HG03442 (cell line): Measurements from ENCODE around the gene GFOD1.

Source experiments
- ATAC-seq: cut with Tn5 transposase; IDR thresholded peaks from one replicate; pipeline ENCODE4 v1.9.1; 2021; ENCODE audit warnings: mild to moderate bottlenecking, moderate library complexity; ENCODE audit not compliant: unreplicated experiment

Gene GFOD1

DNA sequence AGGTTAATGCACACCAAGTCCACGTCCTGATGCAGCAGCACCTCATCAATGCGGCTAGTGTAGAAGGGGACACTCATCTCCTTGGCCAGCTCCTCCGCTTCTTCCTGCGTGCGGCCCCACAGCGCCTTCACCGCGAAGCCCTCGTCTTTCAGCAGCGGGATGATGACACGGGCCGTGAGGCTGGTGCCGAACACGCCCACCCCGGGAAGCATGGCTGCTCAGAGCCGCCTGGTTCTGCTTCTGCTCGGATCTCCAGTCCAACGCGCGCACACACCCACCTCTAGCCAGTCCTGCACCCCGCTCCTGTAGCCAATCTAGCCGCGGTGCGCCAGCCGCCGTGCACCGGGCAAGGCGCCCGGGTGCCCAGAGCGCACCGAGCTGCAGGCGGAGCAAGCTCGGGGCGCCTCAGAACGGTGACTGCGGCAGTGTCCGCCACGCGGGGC, 700 bp downstream of the GFOD1 start:
- peak; percentile 18 for ATAC-seq

DNA sequence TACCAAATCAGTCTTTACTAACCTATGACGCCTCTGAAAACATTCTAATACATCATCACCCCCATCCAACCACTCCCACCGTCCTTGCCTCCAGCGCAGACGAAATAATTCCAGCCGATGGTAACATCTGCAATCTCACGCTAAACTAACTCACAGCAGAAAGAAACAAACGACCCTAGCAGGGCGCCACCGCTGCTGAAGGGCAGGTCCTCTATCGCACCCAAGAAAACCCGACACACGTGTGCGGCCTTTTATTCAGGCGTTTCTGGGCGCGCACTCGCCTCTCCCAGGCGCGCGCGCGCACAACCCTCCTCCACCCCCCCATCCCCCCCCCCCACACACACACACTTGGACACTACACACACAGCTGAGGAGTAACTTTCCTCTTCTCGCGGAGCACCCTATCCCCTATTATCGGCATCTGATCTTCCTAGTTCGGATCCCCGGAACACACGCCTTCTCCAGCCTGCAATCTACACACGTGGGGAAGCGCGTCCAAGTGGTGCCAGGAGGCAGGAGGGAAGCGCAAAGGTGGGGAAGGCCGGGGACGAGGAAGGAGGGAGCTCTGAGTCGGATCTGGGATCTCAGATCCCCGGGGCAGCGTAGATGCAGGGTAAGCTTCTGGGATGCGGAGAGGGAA, 1.4 kb downstream of the GFOD1 start:
- ATAC-seq = no peak

DNA sequence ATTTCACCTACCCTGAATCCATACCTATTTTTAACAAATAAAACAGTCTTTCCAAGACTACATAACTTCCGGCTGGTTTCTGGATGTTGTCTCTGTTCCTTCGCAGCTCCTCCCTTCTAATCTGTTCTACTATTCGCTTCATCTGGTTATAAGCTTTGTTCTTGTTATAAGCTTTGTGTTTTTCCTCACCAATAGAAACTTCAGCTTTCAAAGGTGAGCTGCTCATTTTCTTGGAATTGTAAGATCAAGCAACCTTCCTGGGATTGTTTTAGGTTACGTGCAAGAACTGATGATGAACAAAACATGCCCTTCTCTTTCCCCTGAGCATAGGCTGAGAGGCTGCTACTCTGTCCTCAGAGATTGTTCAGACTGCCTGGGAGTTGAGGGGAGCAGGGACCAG, 2.1 kb downstream of the GFOD1 start:
- ATAC-seq = no peak

DNA sequence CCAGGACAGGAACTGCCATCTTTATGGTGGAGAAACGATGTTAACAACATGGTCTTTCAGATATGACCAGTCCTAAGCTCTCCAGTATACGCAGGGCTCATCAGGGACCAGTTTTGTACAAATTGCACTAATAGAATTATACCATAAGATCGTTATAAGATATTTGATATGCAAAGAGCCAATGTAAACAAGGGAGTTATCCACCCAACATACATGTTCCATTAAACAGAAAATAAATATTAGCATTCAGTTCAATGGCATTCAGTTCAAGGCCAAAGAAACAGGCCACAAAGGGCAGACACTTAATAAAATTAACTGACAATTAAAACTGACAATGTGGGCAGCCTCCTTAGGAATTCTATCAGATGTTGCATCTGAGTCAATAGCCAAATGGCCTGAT, 2.6 kb downstream of the GFOD1 start:
- ATAC-seq = no peak

DNA sequence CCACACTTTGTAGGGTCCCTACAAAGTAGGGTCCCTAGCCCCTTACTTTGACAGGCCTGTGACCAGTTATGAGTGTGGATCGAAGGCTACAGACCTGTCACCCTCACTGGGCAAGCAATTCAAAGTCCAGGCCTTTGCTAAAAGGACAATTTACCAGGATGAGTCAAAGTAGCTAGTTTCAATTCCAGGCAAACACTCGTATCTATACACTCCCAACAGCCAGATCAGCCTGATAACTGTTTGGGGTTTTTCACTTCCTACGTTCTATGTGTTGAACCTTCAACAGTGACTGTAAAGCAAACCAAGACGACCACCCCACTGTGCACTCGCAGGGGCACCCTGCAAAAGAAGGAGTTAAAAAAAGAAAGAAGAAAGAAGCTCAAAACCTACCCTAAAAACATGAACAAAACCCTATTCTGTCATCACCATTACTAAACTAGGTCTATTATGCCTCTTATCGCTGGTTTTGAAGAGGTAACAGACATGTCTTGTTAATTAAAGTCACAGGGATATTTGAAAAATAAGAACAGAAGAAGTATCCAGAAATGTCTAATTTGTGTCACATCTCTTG, 3.2 kb downstream of the GFOD1 start:
- ATAC-seq = no peak

DNA sequence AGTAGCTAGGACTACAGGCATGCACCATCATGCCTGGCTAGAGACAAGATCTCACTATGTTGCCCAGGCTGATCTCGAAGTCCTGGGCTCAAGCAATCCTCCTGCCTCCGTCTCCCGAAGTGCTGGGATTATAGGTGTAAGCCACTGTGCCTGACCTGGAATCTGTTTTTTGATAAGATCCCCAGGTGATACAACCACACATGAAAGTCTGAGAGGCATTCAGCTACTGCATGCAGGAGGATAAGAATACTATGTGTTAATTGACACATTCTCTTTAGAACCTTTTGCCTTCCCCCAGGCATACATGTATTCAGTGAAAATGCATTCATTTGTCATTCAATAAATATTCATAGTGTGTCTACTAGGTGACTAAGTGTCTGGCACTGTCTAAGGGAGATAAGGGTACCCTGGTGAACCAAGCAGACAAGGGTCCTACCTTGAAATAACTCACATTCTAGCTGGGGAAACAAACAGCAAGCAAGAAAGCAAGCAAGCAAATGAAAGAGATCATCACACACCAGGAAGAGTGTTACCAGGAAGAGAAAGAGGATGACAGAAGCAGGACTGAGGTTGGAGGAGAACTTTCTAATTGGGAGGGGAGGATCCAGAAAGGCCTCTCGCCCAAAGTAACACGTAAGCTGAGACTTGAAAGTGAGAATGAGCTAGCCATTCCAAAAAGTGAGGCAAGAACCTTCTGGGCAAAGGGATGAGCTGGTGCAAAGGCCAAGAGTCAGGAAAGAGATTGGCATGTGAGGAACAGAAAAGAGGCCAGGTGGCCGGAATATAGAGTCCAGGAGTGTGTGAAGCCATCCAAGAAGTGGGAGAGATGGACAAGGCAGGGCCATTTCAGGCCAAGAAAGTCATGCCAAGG, 6.5 kb downstream of the GFOD1 start:
- ATAC-seq = no peak

DNA sequence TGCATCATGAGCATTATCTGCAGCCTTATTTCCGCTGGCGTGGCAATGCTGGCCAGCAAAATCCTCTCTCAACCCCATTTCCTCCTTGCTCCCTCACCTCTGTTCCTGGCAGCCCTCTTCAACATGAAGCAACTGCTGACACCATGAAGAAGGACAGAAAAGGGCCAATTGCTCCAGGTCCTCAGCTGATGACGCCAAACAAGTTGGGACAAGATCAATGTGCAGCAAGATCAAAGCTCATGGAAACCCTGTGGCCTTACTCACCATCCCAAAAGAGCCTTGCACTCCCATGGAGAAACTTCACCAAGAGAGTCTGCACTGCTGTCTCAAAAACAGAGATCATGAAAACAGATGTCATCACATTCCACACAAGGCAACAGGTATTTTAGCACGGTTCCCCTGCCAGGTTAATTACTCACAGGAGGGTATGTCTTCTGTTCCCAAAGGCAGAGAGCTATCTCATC, 7.4 kb downstream of the GFOD1 start:
- ATAC-seq = no peak

DNA sequence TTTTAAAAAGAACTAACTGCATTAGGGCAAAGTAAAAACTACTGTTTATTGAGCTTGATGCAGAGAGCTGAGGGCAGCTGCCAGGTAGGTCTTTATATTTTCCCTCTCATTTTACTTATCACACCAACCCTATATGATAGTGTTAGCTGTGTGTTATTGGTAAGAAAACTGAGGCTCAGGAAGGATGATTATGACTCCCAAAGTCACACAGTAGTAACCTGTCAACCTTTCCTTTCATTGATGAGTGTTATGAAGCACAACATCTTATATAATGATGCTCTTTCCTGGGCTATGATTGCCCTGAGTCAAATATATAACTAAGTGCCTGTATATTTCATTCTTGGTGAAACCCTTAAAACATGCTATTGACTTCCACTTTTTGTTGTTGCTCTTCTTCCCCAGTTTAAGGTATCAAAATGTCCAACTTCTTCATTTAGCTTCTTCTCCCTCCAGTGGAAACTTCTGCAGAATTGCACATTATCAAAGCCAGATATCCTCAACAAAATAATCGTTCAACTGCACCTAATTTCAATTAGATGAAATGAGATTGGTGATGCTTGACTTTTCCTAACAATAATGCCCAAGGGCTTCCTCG, 8.1 kb downstream of the GFOD1 start:
- no peak for ATAC-seq

DNA sequence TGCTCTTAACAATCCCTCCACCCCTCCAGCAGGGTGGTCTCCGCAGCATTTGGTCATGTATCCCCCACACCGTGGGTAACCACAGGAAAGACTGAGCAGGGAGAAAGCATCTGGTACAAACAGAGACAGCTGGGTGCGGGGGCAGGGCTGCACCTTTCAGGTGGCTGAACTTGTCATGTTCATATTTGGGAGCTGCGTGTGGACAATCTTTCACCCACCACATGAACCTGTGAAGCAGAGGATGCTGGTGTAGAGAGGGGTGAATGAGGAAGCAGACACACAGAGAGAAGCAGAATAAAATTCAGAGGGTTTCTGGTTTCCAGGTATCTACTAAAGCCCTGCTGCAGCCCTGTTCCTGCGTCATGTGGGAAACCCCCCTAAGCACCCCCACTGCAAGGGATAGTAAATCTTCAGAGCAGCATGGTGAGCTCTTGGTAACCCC, 8.9 kb downstream of the GFOD1 start:
- ATAC-seq = no peak

DNA sequence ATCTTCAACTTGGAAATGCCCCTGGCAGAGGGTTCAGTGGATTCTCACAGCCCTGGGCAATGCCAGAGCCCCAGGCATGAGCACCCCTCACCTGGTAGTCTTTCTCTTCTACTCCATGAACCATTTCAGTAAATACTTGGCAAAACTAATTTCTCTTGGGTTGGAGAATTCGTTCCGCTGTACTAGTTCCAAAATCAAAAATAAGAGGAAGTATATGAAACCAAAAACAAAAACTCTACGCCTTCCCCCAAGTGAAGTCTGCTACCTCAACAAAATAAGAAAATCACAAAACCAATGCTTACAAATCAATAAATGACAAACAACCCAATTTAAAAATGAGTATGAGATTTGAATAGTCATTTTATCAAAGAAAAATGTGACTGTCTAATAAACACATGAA, 12.6 kb downstream of the GFOD1 start:
- ATAC-seq = no peak

DNA sequence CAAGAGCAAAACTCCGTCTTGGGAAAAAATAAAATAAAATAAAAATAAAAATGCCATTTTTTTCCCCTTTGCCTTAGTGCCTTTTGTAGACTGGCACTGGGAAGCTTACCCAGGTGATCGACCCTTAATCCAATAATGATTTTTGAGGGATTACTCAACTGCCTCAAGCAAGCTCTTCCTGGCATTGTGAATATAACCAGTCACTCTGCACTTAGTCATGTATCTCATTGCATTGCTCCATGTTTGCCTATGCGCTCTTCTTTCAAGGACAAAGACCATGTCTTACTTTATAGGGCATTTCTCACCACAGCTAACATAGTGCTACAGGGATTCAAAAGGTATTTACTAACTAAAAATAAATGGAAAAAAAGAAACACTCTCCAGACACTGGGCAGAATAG, 13.0 kb downstream of the GFOD1 start:
- ATAC-seq = no peak

DNA sequence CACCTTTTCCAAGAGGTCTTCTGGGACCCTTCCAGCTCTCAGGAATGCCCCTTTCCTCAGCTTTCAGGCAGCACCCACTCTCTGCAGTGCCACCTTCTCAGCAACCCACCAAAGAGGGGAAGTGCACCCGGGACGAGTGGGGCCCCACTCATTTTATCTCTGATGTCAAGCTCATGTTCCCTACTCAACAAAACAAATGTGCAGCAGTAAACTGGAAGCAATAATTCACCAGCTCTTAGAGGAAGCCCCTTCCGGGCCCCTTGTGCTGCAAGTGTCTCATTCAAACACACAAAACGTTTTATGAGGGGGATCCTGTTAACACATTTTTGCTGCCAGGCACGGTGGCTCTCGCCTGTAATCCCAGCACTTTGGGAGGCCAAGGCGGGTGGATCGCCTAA, 13.6 kb downstream of the GFOD1 start:
- no peak for ATAC-seq

DNA sequence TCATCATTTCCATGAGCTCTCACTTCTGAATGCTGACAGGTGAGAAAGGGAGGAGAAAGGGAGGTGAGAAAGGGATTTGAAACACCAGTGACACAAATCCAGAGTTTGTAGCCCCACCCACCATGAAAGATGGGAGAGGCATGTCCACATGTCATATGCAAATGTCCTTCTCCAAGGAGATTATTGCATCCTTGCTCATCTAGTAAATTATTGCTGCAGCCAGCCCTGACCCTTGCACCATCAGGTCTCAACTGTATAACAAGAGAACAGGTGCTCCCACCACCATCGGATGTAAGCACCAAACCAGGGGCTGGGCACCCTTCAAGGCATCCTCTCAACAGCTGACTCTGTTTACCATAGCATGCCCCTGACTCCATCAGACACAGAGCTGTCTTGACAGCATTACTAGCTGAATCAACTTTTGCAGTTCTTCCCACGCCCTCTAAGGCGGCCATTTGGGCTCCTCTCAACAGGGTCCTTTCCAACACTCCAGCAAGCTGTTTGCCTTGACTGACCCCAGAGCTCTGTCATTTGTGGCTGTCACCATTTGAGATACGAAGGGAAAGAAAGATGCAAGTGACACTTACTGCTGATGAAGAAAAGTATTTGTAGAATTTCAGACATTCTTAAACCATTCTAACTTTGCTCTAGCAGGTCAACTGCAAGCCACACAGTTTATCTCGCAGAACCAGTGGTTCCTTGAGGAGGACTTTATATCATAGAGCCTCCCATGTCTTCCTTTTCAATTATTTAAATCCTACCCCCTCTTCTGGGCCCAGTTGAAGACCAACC, 14.2 kb downstream of the GFOD1 start:
- ATAC-seq = no peak

DNA sequence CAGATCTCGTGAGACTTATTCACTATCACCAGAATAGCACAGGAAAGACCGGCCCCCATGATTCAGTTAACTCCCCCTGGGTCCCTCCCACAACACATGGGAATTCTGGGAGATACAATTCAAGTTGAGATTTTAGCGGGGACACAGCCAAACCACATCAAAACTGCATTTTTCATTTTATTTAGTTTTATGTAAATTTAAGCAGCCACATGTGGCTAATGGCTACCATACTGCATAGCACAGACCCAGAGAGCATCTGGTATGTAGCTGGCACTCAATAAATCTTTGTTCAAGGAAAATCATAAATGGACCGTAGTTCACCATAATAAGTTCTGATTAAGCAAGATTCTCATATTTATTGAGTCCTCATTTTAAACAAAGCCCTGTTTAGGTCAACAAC, 15.3 kb downstream of the GFOD1 start:
- no peak for ATAC-seq

DNA sequence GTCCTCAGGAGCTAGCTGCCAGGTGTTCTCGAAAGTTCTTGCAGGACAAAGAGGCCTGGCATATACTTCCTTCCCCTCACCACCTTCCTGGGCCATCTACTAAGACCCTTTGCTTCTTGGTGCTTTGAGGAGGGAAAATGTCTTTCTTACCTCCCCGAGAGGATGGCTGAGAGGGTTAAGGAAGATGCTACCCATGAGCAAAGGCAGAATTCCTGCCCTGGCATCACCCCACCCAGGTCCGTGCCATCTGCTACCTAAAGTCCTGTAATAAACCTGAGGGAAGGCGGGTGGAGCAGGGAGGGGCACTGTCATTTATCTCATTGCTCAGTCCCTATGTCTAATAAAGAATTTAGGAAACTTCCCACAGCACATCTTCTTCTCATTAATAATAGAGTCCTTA, 16.2 kb downstream of the GFOD1 start:
- no peak for ATAC-seq

DNA sequence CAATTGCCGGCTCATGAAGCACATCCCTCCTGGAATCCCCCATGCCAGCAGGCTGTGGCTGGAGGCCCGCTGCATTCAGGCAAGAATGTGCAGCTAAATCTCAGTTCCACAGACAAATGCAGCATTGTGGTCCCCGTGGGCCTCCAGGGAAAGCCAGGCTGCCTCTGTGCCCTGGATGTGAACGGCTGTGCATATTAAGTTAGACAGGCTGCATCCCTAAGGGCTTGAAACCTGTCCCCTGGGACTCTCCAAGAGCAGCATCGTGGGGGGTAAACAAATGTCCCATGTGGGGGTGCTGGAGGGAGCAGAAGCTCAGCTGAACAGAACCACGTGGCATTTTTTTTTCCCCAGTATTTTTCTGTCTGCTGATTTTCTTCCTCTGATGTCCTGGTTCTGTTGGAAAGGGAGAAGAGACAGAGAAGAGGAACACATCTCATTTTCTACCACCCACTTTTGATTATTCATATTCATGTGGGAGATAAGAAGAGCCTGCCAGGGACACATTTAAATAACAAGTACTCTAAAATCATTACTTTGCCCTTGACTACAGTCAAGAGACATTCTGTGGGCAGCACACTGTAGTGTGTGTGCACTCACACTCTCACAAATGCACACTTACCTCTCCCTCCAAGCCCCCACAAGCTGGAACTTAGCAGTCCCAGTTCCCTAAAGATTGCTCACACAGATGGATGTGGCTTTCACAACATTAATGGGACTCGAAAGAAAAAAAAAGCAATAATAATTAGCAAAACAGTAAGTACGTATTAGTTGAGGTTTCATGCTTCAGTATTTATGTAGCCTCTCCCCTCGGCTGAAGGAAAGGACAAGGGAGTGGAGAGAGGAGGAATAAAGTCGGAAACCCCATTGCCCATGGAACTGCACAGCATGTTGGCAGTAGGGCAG, 16.9 kb downstream of the GFOD1 start:
- no peak for ATAC-seq

DNA sequence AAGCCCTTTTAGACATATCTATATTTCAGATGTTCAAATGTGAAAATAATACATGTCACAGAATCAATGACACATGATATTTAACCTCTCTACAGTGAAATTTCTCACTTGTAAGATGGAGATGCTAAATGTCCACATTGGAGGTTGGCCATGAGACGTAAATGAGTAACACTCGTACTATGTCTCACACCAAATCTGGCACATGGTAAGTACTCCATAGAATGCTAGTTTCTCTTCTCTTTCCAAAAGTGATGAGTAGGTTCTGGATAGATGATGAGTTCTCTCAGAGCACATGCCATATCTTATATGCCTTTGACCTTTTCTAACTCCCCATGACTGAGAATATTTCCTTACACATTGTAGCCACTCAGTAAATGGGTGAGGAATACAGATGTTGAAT, 17.7 kb downstream of the GFOD1 start:
- no peak for ATAC-seq

DNA sequence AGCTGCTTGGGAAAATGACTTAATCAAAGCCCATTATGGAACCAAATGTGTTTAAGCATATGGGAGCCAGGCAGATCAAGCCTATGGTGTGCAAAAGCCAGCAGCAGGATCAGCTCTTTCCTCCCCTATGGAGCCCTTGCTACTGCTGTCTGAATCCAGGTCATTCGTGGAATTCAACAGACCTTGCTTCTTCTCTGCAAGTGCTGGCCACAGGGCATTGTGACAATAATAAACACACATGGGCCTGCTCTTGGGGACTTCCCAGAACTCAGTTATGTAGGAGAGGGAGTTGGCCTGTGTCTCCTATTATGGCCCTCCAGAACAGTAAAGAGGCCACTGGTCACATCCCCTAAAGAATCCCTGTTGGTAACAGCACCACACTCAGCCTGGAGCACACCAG, 18.6 kb downstream of the GFOD1 start:
- ATAC-seq = no peak

DNA sequence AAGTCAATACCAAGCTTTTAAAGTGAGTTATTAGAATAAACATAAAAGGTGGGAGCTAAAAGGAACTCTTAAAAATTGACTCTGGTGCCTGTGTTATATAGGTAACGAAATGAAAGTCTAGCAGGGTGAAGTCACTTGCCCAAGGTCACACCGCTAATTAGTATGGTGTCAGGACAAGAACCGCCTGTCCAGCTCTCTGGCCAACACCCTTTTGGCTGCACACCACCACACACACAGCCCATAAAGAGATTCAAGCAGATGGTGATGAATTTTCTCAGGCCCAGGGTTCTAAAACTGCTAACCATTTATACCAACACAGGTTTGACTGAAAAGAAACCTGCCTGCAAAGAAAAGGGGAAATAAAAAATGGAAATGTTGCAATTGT, 20.2 kb downstream of the GFOD1 start:
- ATAC-seq = no peak
